HepG2 (cell line): ENCODE data around the gene MYCBPAP. TPM values are rescaled to one million over a fixed set of nuclear protein-coding genes. Genes with fewer than 3 reads are reported as not detected.

ENCODE experiments used
- BORCS8-MEF2B ChIP-seq: sonication (generic); formaldehyde crosslinking; IDR thresholded peaks from 2 replicates; pipeline ENCODE4 v1.8.0; 2022; ENCODE audit warnings: mild to moderate bottlenecking, missing genetic modification reagents
- BRD4 ChIP-seq: sonication (generic); formaldehyde crosslinking; IDR thresholded peaks from 2 replicates; pipeline ENCODE4 v1.4.0; 2020; ENCODE audit warnings: missing genetic modification reagents
- CREBL2 ChIP-seq: sonication (generic); formaldehyde crosslinking; IDR thresholded peaks from 2 replicates; pipeline ENCODE4 v1.8.1; 2023; ENCODE audit warnings: missing genetic modification reagents, mild to moderate bottlenecking, borderline replicate concordance
- FUBP1 ChIP-seq: sonication (generic); formaldehyde crosslinking; IDR thresholded peaks from 2 replicates; pipeline ENCODE4 v1.5.1; 2020; ENCODE audit warnings: missing genetic modification reagents, mild to moderate bottlenecking, borderline replicate concordance
- MYPOP ChIP-seq: sonication (generic); formaldehyde crosslinking; IDR thresholded peaks from 2 replicates; pipeline ENCODE4 v1.8.1; 2023; ENCODE audit warnings: mild to moderate bottlenecking, moderate library complexity, missing genetic modification reagents
- PAF1 ChIP-seq: IDR thresholded peaks from 2 replicates; pipeline ENCODE4 v1.6.1; 2016; ENCODE audit warnings: missing genetic modification reagents, missing compliant biosample characterization
- TRIM22 ChIP-seq: fragments of 450-650 bp; IDR thresholded peaks from 2 replicates; pipeline ENCODE4 v1.6.1; 2017
- ZBTB40 ChIP-seq, 2 experiments: fragments of 450-650 bp in 1 of 2; sonication (generic) in 1 of 2; formaldehyde crosslinking in 1 of 2; IDR thresholded peaks; 2 replicates each; pipeline versions ENCODE4 v1.6.1 to v1.8.0; 2016 to 2022; ENCODE audit warnings: antibody characterized with exemption in 1 of 2, mild to moderate bottlenecking in 1 of 2, missing genetic modification reagents in 1 of 2
- ZFY ChIP-seq: sonication (generic); formaldehyde crosslinking; IDR thresholded peaks from 2 replicates; pipeline ENCODE4 v1.4.0; 2020; ENCODE audit warnings: missing genetic modification reagents
- ZMAT5 ChIP-seq: sonication (generic); formaldehyde crosslinking; IDR thresholded peaks from 2 replicates; pipeline ENCODE4 v1.5.0; 2020; ENCODE audit warnings: mild to moderate bottlenecking, low read depth, missing genetic modification reagents, borderline replicate concordance
- ZNF33A ChIP-seq: sonication (generic); formaldehyde crosslinking; IDR thresholded peaks from 2 replicates; pipeline ENCODE4 v1.5.1; 2020; ENCODE audit warnings: missing genetic modification reagents, mild to moderate bottlenecking, moderate library complexity, borderline replicate concordance
- polyA plus RNA-seq, 8 experiments: library from polyadenylated mRNA; depleted of rRNA in 3 of 8; stranded (reverse) in 7 of 8; unstranded in 1 of 8; fragments of >200 nt; fragmentation: Illumina TruSeq in 4 of 8; extraction: Trizol in 4 of 8; gene quantifications; 2 replicates each; pipeline versions ENCODE4 v1.2.1 to v1.2.3, GENCODE V29; 2011 to 2016; ENCODE audit warnings: low read depth in 4 of 8, missing spikeins in 1 of 8, mixed read lengths in 1 of 8; ENCODE audit not compliant: insufficient read depth in 1 of 8
- total RNA-seq, 5 experiments: library from RNA; depleted of rRNA; stranded (reverse); fragments of >200 nt; fragmentation: Illumina TruSeq; extraction: Trizol; gene quantifications; 2 replicates each; pipeline ENCODE4 v1.2.3, GENCODE V29; 2016; ENCODE audit warnings: low read depth in 1 of 5

Gene MYCBPAP
- total and polyA plus RNA-seq, 2 of the 13 experiments (the other 11 are each of a cell fraction or from before 2014, with no cell fraction given): 0.22 to 0.24 TPM

- no peak for TF ChIP-seq FUBP1
- TF ChIP-seq BORCS8-MEF2B (CRISPR knock-in tag): no peak; the same call in none of the 2 replicates
- no peak for TF ChIP-seq CREBL2 (CRISPR knock-in tag)
- no peak for TF ChIP-seq ZBTB40 (IDR thresholded peaks at IDR 0.05)
- TF ChIP-seq ZBTB40 (CRISPR knock-in tag; IDR thresholded peaks at IDR 0.05): peak; percentile 79
- no peak for TF ChIP-seq ZMAT5 (CRISPR knock-in tag)
- TF ChIP-seq ZNF33A: peak; percentile 84; the same call in 1 of the 2 replicates
- peak; percentile 97 for TF ChIP-seq ZFY
- TF ChIP-seq PAF1 (CRISPR knock-in tag): no peak
- TF ChIP-seq TRIM22: no peak
- peak; percentile 100 for TF ChIP-seq MYPOP (CRISPR knock-in tag)
- no peak for TF ChIP-seq BRD4 (CRISPR knock-in tag)
Observed at GRCh38 chr17:50478391-50479381, 29.6 kb upstream of the MYCBPAP start, which contains the start of gene RSAD1 (continued).
